ENCODE measurements around the gene HCST. TPM values are rescaled to one million over a fixed set of nuclear protein-coding genes. Genes with fewer than 3 reads are reported as not detected.

Gene HCST
- total RNA-seq, 4 donors from 2014 or later = 10.5 to 37.6 (median 15.5) TPM

GRCh38 chr19:35870798-35871197, 31.5 kb upstream of the HCST start:
- peaks cover 0 to 56% of the 10 kb centered on the region in 2 donors for H3K27me3 ChIP-seq
- DNase-seq (ENCODE audit: low spot score in 2 of 2) = no peak
- peaks cover 0 to 8% (median 0%) of the 10 kb centered on the region in 3 donors for H3K36me3 ChIP-seq
- H3K9me3 ChIP-seq = no peaks in the 10 kb centered on the region
- no peak overlapping the region for H3K27ac ChIP-seq
- TF ChIP-seq POLR2A (IDR thresholded peaks at IDR 0.05) (no peak), EP300 (IDR thresholded peaks at IDR 0.05) (no peak)
- TF ChIP-seq, protein P1, sequence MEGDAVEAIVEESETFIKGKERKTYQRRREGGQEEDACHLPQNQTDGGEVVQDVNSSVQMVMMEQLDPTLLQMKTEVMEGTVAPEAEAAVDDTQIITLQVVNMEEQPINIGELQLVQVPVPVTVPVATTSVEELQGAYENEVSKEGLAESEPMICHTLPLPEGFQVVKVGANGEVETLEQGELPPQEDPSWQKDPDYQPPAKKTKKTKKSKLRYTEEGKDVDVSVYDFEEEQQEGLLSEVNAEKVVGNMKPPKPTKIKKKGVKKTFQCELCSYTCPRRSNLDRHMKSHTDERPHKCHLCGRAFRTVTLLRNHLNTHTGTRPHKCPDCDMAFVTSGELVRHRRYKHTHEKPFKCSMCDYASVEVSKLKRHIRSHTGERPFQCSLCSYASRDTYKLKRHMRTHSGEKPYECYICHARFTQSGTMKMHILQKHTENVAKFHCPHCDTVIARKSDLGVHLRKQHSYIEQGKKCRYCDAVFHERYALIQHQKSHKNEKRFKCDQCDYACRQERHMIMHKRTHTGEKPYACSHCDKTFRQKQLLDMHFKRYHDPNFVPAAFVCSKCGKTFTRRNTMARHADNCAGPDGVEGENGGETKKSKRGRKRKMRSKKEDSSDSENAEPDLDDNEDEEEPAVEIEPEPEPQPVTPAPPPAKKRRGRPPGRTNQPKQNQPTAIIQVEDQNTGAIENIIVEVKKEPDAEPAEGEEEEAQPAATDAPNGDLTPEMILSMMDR (IDR thresholded peaks at IDR 0.05) = no peak
- 76 to 78% methylated on average over 8 to 12 of the region's 12 CpGs for WGBS, 2 donors
- peaks cover 0 to 29% (median 17%) of the 10 kb centered on the region in 4 donors for H3K4me1 ChIP-seq
- H3K4me3 ChIP-seq = no peak overlapping the region

DNA sequence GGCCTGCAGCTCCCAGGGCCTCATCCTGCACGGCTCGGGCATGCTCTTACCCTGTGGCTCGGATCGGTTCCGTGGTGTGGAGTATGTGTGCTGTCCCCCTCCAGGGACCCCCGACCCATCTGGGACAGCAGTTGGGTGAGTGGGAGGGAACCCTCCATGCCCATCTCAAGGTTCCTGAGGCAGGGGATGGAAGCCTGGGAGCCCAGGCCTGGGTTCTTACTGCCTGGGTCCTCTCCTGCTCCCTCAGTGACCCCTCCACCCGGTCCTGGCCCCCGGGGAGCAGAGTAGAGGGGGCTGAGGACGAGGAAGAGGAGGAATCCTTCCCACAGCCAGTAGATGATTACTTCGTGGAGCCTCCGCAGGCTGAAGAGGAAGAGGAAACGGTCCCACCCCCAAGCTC, 30.7 kb upstream of the HCST start:
- TF ChIP-seq POLR2A (IDR thresholded peaks at IDR 0.05) = no peak
- TF ChIP-seq EP300 (IDR thresholded peaks at IDR 0.05) = no peak
- TF ChIP-seq, protein P1 (IDR thresholded peaks at IDR 0.05) = no peak
- Histone ChIP-seq H3K36me3 (peaks cover 0 to 8% (median 0%) of the 10 kb centered on the region in 3 donors), H3K27me3 (peaks cover 0 to 50% of the 10 kb centered on the region in 2 donors), H3K9me3 (no peaks in the 10 kb centered on the region), H3K4me3 (no peak overlapping the region), H3K27ac (no peak overlapping the region), H3K4me1 (peaks cover 0 to 29% (median 17%) of the 10 kb centered on the region in 4 donors)
- WGBS, 2 donors = 76% methylated on average over 12 of the region's 12 CpGs
- DNase-seq (ENCODE audit: low spot score in 2 of 2) = no peak

DNA sequence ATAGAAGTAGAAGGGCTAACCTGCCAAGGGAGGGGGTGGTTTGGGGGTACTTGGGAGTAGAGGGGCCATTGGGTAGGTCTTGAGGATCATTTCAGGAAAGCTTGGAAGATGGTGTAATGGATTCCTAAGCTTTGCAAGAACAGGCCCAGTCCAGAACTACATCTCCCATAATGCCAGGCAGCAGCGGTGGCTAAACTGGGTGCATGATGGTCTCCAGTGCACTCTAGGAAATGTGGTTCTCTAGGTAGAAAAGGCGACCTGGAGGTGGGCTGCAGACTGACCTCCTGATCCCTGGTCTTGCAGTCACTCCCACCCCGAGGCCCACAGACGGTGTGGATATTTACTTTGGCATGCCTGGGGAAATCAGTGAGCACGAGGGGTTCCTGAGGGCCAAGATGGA, 30.1 kb upstream of the HCST start:
- Histone ChIP-seq H3K36me3 (peaks cover 0 to 8% (median 0%) of the 10 kb centered on the region in 3 donors), H3K4me1 (peaks cover 0 to 29% (median 17%) of the 10 kb centered on the region in 4 donors), H3K4me3 (no peak overlapping the region), H3K27me3 (peaks cover 0 to 50% of the 10 kb centered on the region in 2 donors), H3K27ac (no peak overlapping the region), H3K9me3 (no peaks in the 10 kb centered on the region)
- DNase-seq (ENCODE audit: low spot score in 2 of 2) = no peak
- 72 to 83% methylated on average over 4 to 5 of the region's 5 CpGs for WGBS, 2 donors
- TF ChIP-seq POLR2A (IDR thresholded peaks at IDR 0.05) (no peak), EP300 (IDR thresholded peaks at IDR 0.05) (no peak)
- TF ChIP-seq, protein P1 (IDR thresholded peaks at IDR 0.05) = no peak

GRCh38 chr19:35874392-35874930, 27.9 kb upstream of the HCST start:
- Histone ChIP-seq H3K27ac (no peak overlapping the region), H3K4me1 (peaks cover 0 to 13% (median 6%) of the 10 kb centered on the region in 4 donors), H3K36me3 (peaks cover 0 to 8% (median 0%) of the 10 kb centered on the region in 3 donors), H3K4me3 (no peak overlapping the region), H3K9me3 (no peaks in the 10 kb centered on the region), H3K27me3 (peaks cover 0 to 44% of the 10 kb centered on the region in 2 donors)
- no peak for DNase-seq (ENCODE audit: low spot score in 2 of 2)
- 91 to 95% methylated on average over 27 to 32 of the region's 32 CpGs for WGBS, 2 donors
- TF ChIP-seq POLR2A (IDR thresholded peaks at IDR 0.05) (no peak), EP300 (IDR thresholded peaks at IDR 0.05) (no peak)
- TF ChIP-seq, protein P1 (IDR thresholded peaks at IDR 0.05) = no peak

DNA sequence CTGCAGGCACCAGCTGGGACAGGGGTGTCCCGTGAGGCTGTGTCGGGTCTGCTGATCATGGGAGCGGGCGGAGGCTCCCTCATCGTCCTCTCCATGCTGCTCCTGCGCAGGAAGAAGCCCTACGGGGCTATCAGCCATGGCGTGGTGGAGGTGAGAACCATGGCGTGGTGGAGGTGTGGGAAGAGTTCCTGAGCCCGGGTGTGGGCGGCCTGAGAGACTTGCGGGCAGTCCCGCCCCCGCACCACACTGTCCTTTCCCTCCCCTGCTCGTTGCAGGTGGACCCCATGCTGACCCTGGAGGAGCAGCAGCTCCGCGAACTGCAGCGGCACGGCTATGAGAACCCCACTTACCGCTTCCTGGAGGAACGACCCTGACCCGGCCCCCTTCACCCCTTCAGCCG, 23.3 kb upstream of the HCST start:
- no peaks in the 10 kb centered on the region for H3K9me3 ChIP-seq
- TF ChIP-seq, protein P1 (IDR thresholded peaks at IDR 0.05) = no peak
- no peak for TF ChIP-seq POLR2A (IDR thresholded peaks at IDR 0.05)
- peaks cover 0 to 14% of the 10 kb centered on the region in 2 donors for H3K27me3 ChIP-seq
- WGBS, 2 donors = 49 to 54% methylated on average over 23 of the region's 23 CpGs
- DNase-seq (ENCODE audit: low spot score in 2 of 2) = no peak
- no peak overlapping the region for H3K27ac ChIP-seq
- peaks cover 0 to 5% (median 0%) of the 10 kb centered on the region in 4 donors for H3K4me1 ChIP-seq
- peaks cover 0 to 8% (median 0%) of the 10 kb centered on the region in 3 donors for H3K36me3 ChIP-seq
- H3K4me3 ChIP-seq = no peak overlapping the region
